ENCODE data around the gene ZDHHC8.

Gene ZDHHC8

DNA sequence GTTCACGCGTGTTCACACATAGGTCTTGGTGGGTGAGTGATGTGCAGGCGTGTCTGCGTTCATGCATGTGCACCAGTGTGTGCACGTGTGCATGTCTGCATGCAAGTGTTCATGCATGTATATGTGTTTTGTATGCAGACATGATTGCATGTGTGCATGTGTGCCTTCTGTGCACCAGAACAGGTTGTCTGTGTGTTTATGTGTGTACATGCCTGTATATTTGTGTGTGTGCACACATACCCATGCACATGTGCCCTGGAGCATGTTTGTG is 4.9 kb downstream of the ZDHHC8 start:
- no peak for DNase-seq (ENCODE audit: low read depth)
- H3K9ac ChIP-seq (ENCODE audit: low read length), result no peak overlapping the region
- no peak overlapping the region for H3K4me3 ChIP-seq (ENCODE audit: low read length)
- H3K27me3 ChIP-seq (replicated peaks; ENCODE audit: control insufficient read depth, insufficient read depth, low read length), result no peaks in the 10 kb centered on the region
- H3K4me1 ChIP-seq (ENCODE audit: control insufficient read depth, insufficient read depth, low read length), result peaks cover 19% of the 10 kb centered on the region
- peaks cover 5% of the 10 kb centered on the region for H3K36me3 ChIP-seq (ENCODE audit: control insufficient read depth, insufficient read depth, low read length, severe bottlenecking)
- H3K9me3 ChIP-seq (ENCODE audit: control insufficient read depth, low read length), result no peaks in the 10 kb centered on the region

DNA sequence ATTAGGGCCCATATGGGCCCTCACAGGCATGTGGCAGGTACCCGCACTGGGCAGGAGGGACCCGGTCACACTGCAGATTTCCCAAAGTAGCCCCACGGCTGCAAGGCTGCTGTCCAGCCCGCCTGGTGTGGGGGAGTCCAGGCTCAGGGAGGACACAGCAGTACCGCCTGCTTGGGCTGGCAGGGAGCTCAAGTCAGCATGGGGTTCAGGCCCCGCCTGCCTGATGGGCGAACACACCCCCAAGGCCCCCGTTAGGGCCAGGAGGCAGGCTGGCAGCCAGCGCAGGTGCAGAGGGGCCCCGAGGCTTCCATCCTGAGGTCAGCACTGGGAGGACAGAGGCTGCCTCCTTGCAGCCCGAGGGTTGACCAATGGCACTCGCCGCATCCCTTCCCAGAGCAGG is 5.5 kb downstream of the ZDHHC8 start:
- no peak for DNase-seq (ENCODE audit: low read depth)
- H3K4me1 ChIP-seq (ENCODE audit: control insufficient read depth, insufficient read depth, low read length), result peaks cover 25% of the 10 kb centered on the region
- H3K9ac ChIP-seq (ENCODE audit: low read length), result no peak overlapping the region
- H3K27me3 ChIP-seq (replicated peaks; ENCODE audit: control insufficient read depth, insufficient read depth, low read length), result no peaks in the 10 kb centered on the region
- H3K36me3 ChIP-seq (ENCODE audit: control insufficient read depth, insufficient read depth, low read length, severe bottlenecking), result peaks cover 5% of the 10 kb centered on the region
- no peaks in the 10 kb centered on the region for H3K9me3 ChIP-seq (ENCODE audit: control insufficient read depth, low read length)
- H3K4me3 ChIP-seq (ENCODE audit: low read length), result no peak overlapping the region

DNA sequence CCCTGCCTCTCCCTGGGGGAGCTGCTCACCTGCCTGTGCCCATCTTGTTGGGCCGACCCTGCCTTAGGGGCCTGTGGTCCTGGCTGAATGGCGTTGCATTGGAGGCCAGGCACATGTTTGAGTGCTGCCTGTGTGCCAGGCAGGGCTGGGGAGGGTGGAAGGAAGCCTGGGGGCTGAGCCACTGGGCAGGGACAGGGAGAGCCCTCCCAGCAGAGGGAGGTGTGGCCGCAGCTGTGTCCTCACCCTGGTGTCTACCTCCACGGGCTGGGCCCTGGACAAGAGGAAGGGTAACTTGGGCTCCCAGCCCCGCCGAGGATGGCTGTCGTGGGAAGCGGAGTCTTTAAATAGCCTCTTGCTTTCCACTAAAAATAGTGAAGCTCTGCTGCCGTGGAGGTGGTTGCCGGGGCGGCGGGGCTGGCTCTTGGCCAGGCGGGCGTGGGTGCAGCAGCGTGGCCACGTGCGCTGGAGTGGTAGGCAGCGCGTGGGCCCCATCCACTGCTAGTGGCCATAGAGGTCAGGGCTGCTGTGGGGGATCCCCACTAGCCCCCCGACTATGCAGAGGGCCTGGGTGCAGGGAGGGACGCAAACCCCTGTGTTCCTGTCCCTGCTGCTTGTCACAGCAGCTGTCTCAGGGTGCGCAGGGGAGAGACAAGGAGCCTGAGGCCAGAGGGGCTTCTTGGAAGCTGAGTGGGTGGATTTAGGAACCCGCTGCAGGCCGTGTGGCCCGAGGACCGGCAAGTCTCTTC is 6.2 kb downstream of the ZDHHC8 start:
- Histone ChIP-seq H3K4me3 (ENCODE audit: low read length) (no peak overlapping the region), H3K9me3 (ENCODE audit: control insufficient read depth, low read length) (no peaks in the 10 kb centered on the region), H3K9ac (ENCODE audit: low read length) (no peak overlapping the region), H3K36me3 (ENCODE audit: control insufficient read depth, insufficient read depth, low read length, severe bottlenecking) (peaks cover 5% of the 10 kb centered on the region), H3K4me1 (ENCODE audit: control insufficient read depth, insufficient read depth, low read length) (peaks cover 25% of the 10 kb centered on the region), H3K27me3 (replicated peaks; ENCODE audit: control insufficient read depth, insufficient read depth, low read length) (no peaks in the 10 kb centered on the region)
- DNase-seq (ENCODE audit: low read depth), result no peak

DNA sequence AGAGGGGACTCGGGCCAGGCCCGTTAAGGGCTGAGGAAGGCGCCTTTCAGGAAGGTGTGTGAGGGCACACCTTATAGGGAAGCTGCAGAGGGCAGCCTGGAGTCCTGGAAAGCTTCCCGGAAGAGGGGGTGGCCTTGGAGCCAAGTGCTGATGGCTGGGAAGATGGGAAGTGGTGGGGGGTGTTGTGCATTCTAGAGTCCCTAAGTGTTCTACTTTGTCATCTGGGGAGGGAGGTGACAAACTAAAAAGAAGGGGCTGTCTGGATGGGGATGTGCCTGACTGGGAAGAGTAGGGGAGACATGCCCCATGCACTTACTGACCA is 6.8 kb downstream of the ZDHHC8 start:
- Histone ChIP-seq H3K9ac (ENCODE audit: low read length) (no peak overlapping the region), H3K9me3 (ENCODE audit: control insufficient read depth, low read length) (no peaks in the 10 kb centered on the region), H3K4me1 (ENCODE audit: control insufficient read depth, insufficient read depth, low read length) (peaks cover 20% of the 10 kb centered on the region), H3K4me3 (ENCODE audit: low read length) (no peak overlapping the region), H3K36me3 (ENCODE audit: control insufficient read depth, insufficient read depth, low read length, severe bottlenecking) (peaks cover 5% of the 10 kb centered on the region), H3K27me3 (replicated peaks; ENCODE audit: control insufficient read depth, insufficient read depth, low read length) (no peaks in the 10 kb centered on the region)
- DNase-seq (ENCODE audit: low read depth), result no peak

DNA sequence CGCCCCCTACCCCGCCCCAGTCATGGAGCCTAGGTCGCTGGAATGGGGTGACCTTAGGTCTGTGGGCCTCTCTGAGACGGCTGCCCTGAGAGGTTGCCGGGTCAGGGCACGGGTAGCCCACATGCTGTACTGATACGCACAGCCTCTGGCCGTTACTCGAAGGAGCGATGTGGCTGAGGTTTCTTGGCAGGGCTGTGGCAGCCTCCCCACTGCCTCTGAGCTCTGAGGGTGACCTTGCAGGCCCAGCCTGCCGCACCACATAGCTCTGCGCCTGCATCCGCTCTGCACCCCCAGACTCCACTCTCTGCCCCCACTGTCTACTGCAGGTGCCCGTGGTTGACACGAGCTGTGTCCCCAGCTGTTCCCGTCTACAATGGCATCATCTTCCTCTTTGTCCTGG is 7.3 kb downstream of the ZDHHC8 start:
- no peak for DNase-seq (ENCODE audit: low read depth)
- Histone ChIP-seq H3K9me3 (ENCODE audit: control insufficient read depth, low read length) (no peaks in the 10 kb centered on the region), H3K36me3 (ENCODE audit: control insufficient read depth, insufficient read depth, low read length, severe bottlenecking) (peaks cover 5% of the 10 kb centered on the region), H3K9ac (ENCODE audit: low read length) (no peak overlapping the region), H3K4me1 (ENCODE audit: control insufficient read depth, insufficient read depth, low read length) (peaks cover 20% of the 10 kb centered on the region), H3K27me3 (replicated peaks; ENCODE audit: control insufficient read depth, insufficient read depth, low read length) (no peaks in the 10 kb centered on the region), H3K4me3 (ENCODE audit: low read length) (no peak overlapping the region)

DNA sequence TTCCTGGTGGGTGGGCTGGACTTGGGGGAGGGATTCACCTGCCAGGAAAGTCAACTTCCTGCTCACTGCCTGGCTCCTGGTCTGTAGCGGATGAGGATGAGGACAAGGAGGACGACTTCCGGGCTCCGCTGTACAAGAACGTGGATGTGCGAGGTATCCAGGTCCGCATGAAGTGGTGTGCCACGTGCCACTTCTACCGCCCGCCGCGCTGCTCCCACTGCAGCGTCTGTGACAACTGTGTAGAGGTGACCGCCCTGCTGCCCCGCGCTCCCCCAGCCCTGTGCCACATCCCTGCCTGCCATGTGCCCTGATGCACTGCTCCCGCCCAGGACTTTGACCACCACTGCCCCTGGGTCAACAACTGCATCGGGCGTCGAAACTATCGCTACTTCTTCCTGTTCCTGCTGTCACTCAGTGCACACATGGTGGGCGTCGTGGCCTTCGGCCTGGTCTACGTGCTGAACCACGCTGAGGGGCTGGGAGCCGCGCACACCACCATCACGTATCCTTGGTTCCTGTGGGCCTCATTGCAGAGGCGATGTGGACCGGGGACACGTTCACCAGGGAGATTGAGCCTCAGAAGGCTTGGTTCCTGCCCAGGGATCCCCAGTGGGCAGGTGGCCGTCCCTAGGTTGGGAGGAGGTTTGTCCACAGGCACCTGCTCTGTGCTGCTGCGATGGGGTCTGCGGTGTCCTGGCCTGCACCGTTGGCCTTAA is 7.9 kb downstream of the ZDHHC8 start:
- Histone ChIP-seq H3K9me3 (ENCODE audit: control insufficient read depth, low read length) (no peaks in the 10 kb centered on the region), H3K4me3 (ENCODE audit: low read length) (no peak overlapping the region), H3K36me3 (ENCODE audit: control insufficient read depth, insufficient read depth, low read length, severe bottlenecking) (peaks cover 8% of the 10 kb centered on the region), H3K4me1 (ENCODE audit: control insufficient read depth, insufficient read depth, low read length) (peaks cover 20% of the 10 kb centered on the region), H3K9ac (ENCODE audit: low read length) (no peak overlapping the region), H3K27me3 (replicated peaks; ENCODE audit: control insufficient read depth, insufficient read depth, low read length) (no peaks in the 10 kb centered on the region)
- no peak for DNase-seq (ENCODE audit: low read depth)

DNA sequence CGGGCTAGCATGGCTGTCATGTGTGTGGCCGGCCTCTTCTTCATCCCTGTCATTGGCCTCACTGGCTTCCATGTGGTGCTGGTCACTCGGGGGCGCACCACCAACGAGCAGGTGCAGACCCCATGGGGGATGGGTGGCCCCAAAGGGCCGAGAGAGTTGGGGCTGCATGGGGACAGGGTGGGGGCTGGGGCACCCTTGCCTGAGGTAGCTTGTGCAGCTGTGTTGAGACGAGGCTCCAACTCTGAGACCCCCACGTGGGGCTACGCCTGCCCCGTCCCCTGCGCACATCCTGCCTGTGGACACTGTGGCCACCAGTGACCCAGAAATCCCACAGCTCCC is 8.5 kb downstream of the ZDHHC8 start:
- H3K9ac ChIP-seq (ENCODE audit: low read length), result no peak overlapping the region
- no peak for DNase-seq (ENCODE audit: low read depth)
- H3K36me3 ChIP-seq (ENCODE audit: control insufficient read depth, insufficient read depth, low read length, severe bottlenecking), result peaks cover 8% of the 10 kb centered on the region
- peaks cover 20% of the 10 kb centered on the region for H3K4me1 ChIP-seq (ENCODE audit: control insufficient read depth, insufficient read depth, low read length)
- H3K27me3 ChIP-seq (replicated peaks; ENCODE audit: control insufficient read depth, insufficient read depth, low read length), result no peaks in the 10 kb centered on the region
- H3K9me3 ChIP-seq (ENCODE audit: control insufficient read depth, low read length), result no peaks in the 10 kb centered on the region
- no peak overlapping the region for H3K4me3 ChIP-seq (ENCODE audit: low read length)

DNA sequence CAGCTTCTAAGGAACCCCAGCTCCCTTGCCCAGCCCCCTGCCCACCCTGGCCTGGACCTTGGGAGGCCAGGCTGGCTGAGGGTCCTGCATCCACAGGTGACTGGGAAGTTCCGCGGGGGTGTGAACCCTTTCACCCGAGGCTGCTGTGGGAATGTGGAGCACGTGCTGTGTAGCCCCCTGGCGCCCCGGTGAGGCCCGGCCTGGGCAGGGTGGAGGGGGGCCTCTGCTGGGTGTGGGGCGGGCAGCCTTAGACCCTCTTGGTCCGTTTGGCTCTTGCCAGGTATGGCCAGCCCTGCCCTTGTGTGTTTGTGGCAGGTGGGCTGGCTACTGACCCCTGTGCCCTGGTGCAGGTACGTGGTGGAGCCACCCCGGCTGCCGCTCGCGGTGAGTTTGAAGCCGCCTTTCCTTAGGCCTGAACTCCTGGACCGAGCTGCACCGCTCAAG is 8.9 kb downstream of the ZDHHC8 start:
- Histone ChIP-seq H3K9ac (ENCODE audit: low read length) (no peak overlapping the region), H3K9me3 (ENCODE audit: control insufficient read depth, low read length) (no peaks in the 10 kb centered on the region), H3K4me3 (ENCODE audit: low read length) (no peak overlapping the region), H3K4me1 (ENCODE audit: control insufficient read depth, insufficient read depth, low read length) (peaks cover 20% of the 10 kb centered on the region), H3K27me3 (replicated peaks; ENCODE audit: control insufficient read depth, insufficient read depth, low read length) (no peaks in the 10 kb centered on the region), H3K36me3 (ENCODE audit: control insufficient read depth, insufficient read depth, low read length, severe bottlenecking) (peaks cover 8% of the 10 kb centered on the region)
- no peak for DNase-seq (ENCODE audit: low read depth)

DNA sequence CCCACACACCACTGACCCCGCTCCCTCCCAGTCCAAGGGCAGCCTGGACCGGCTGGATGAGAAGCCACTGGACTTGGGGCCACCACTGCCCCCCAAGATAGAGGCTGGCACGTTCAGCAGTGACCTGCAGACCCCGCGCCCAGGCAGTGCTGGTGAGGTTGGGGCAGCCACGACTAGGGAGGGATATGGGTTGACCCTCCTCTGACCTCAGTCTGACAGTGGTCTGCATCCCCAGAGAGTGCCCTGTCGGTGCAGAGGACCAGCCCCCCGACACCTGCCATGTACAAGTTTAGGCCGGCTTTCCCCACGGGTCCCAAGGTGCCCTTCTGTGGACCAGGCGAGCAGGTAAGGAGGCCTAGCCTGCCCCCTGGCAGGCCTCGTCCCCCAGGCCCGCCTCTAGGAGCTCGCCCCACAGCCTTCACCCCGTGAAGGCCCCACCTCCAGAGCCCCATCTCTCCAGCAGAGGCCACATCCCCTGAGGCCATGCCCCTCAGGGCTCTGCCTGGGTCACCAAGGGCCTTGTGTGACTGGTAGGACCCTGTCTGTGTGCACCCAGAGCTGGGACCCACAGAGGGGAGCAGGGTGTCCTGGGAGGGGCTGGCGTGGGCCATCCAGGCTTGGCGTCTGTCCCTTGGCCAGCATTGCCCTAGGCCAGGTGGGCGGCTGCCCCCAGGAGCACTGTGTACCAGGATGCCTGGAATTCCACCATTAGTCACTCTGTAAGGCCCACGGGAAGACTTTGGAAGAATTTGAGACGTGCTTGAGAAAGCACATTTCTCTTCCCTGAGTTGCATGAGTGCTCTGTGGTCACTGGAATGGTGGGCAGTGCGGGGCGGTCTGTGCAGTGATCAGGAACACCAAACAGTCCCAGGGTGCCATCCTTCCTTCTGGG is 9.8 kb downstream of the ZDHHC8 start:
- peak; percentile 78 for DNase-seq (ENCODE audit: low read depth)

DNA sequence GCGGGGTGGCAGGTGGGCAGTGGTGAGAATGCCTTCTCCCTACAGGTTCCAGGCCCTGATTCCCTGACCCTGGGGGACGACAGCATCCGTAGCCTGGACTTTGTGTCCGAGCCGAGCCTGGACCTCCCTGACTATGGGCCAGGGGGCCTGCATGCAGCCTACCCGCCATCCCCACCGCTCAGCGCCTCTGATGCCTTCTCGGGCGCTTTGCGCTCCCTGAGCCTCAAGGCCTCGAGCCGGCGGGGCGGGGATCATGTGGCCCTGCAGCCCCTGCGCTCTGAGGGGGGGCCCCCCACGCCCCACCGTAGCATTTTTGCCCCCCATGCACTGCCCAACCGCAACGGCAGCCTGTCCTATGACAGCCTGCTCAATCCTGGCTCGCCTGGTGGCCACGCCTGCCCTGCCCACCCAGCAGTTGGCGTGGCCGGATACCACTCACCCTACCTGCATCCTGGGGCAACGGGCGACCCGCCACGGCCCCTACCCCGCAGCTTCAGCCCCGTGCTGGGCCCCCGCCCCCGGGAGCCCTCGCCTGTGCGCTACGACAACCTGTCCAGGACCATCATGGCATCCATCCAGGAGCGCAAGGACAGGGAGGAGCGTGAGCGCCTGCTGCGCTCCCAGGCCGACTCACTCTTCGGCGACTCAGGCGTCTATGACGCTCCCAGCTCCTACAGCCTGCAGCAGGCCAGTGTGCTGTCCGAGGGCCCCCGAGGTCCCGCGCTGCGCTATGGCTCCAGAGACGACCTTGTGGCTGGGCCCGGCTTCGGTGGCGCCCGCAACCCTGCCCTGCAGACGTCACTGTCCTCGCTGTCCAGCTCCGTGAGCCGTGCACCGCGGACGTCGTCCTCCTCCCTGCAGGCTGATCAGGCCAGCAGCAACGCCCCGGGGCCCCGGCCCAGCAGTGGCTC is 11.4 kb downstream of the ZDHHC8 start:
- H3K27me3 ChIP-seq (replicated peaks; ENCODE audit: control insufficient read depth, insufficient read depth, low read length), result no peaks in the 10 kb centered on the region
- peaks cover 8% of the 10 kb centered on the region for H3K36me3 ChIP-seq (ENCODE audit: control insufficient read depth, insufficient read depth, low read length, severe bottlenecking)
- no peaks in the 10 kb centered on the region for H3K9me3 ChIP-seq (ENCODE audit: control insufficient read depth, low read length)
- H3K9ac ChIP-seq (ENCODE audit: low read length), result no peak overlapping the region
- DNase-seq (ENCODE audit: low read depth), result no peak
- H3K4me3 ChIP-seq (ENCODE audit: low read length), result no peak overlapping the region
- H3K4me1 ChIP-seq (ENCODE audit: control insufficient read depth, insufficient read depth, low read length), result peaks cover 18% of the 10 kb centered on the region

More for the DNA sequence above, 9.8 kb downstream of the ZDHHC8 start:
- Histone ChIP-seq H3K36me3 (ENCODE audit: control insufficient read depth, insufficient read depth, low read length, severe bottlenecking) (peaks cover 8% of the 10 kb centered on the region), H3K4me3 (ENCODE audit: low read length) (no peak overlapping the region), H3K4me1 (ENCODE audit: control insufficient read depth, insufficient read depth, low read length) (peaks cover 20% of the 10 kb centered on the region), H3K9ac (ENCODE audit: low read length) (peak overlapping the region; percentile 3), H3K27me3 (replicated peaks; ENCODE audit: control insufficient read depth, insufficient read depth, low read length) (no peaks in the 10 kb centered on the region), H3K9me3 (ENCODE audit: control insufficient read depth, low read length) (no peaks in the 10 kb centered on the region)
